GM18507 (cell line): ENCODE data around the gene LIX1.

Experiments
- DNase-seq: peaks from one replicate; pipeline ENCODE4 v3.0.0; 2011; ENCODE audit warnings: low read depth; ENCODE audit not compliant: insufficient read length; ENCODE audit errors: extremely low spot score
- FAIRE-seq: peaks from 2 replicates; lab custom pipeline; 2011; peaks lifted over from hg19 to GRCh38; lab: Jason Lieb, UNC

Gene LIX1

GRCh38 chr5:97111004-97111403 lies 31.4 kb downstream of the LIX1 start:
- DNase-seq (no peak), FAIRE-seq (no peak)

- FAIRE-seq, result no peak
- DNase-seq, result no peak
These were observed 35.1 kb downstream of the LIX1 start for GRCh38 chr5:97107318-97107717.

- DNase-seq, result no peak
- no peak for FAIRE-seq
These were observed 36.2 kb downstream of the LIX1 start for GRCh38 chr5:97106216-97106581.

GRCh38 chr5:97105501-97106215 lies 36.8 kb downstream of the LIX1 start:
- DNase-seq (no peak), FAIRE-seq (no peak)

- no peak for FAIRE-seq
These were observed 40.4 kb downstream of the LIX1 start for GRCh38 chr5:97102010-97102470.

GRCh38 chr5:97101189-97101910 lies 41.1 kb downstream of the LIX1 start:
- FAIRE-seq, result no peak
- no peak for DNase-seq

More at GRCh38 chr5:97102010-97102470, 40.4 kb downstream of the LIX1 start:
- DNase-seq, result no peak

GRCh38 chr5:97100476-97100875 lies 41.9 kb downstream of the LIX1 start:
- FAIRE-seq (no peak), DNase-seq (no peak)

- DNase-seq (peak; percentile 2), FAIRE-seq (peak; percentile 18)
These were observed 43.5 kb downstream of the LIX1 start for GRCh38 chr5:97098922-97099321.

GRCh38 chr5:97097326-97098230 lies 44.8 kb downstream of the LIX1 start:
- DNase-seq, result no peak
- no peak for FAIRE-seq

GRCh38 chr5:97096846-97097245 lies 45.6 kb downstream of the LIX1 start:
- FAIRE-seq (no peak), DNase-seq (no peak)

GRCh38 chr5:97096191-97096590 lies 46.2 kb downstream of the LIX1 start:
- FAIRE-seq (no peak), DNase-seq (no peak)

GRCh38 chr5:97095318-97095732 lies 47.1 kb downstream of the LIX1 start:
- FAIRE-seq (no peak), DNase-seq (no peak)

- DNase-seq (peak; percentile 47), FAIRE-seq (peak; percentile 95)
These were observed 47.7 kb downstream of the LIX1 start for GRCh38 chr5:97094579-97095317.

- FAIRE-seq, result no peak
- no peak for DNase-seq
These were observed 49.2 kb downstream of the LIX1 start for GRCh38 chr5:97093193-97093592.

- no peak for FAIRE-seq
- DNase-seq, result no peak
These were observed 51.5 kb downstream of the LIX1 start for GRCh38 chr5:97090944-97091343.

GRCh38 chr5:97089149-97089801 lies 53.1 kb downstream of the LIX1 start:
- no peak for FAIRE-seq
- DNase-seq, result no peak

- DNase-seq (no peak), FAIRE-seq (no peak)
These were observed 53.6 kb downstream of the LIX1 start for GRCh38 chr5:97088774-97089148.

GRCh38 chr5:97087138-97087537 lies 55.3 kb downstream of the LIX1 start:
- FAIRE-seq (no peak), DNase-seq (no peak)
